ENCODE measurements around the gene COL4A4. TPM values are rescaled to one million over a fixed set of nuclear protein-coding genes. Genes with fewer than 3 reads are reported as not detected.
A peak's percentile ranks its signal among the peaks of the same experiment; 100 is the strongest.

The COL4A4 gene
- total and polyA plus RNA-seq, 2 of the 4 experiments (the other 2 are of a cell fraction) = 0.02 TPM; not detected in 1

GRCh38 chr2:227033471-227034148, 130.4 kb downstream of the COL4A4 start:
- H2BK120ac ChIP-seq (ENCODE audit: low read depth, low read length) = no peak overlapping the region
- intact Hi-C loops (cut with micrococcal nuclease) (loop anchor here (5.0 kb wide), 1 partner anchor 74 kb away; no protein-coding TSS in a partner anchor), in situ Hi-C loops (cut with MboI; ENCODE audit: low sequenced_read_pairs) (no loop called here), dilution Hi-C loops (cut with HindIII; ENCODE audit: low sequenced_read_pairs, unreplicated experiment) (no loop called here)
- DNase-seq (peak; percentile 32), ATAC-seq (ENCODE audit: low read depth) (peak; percentile 91)
- no peak overlapping the region for H4K5ac ChIP-seq (ENCODE audit: low read depth, low read length)
- no peak overlapping the region for H3K56ac ChIP-seq (ENCODE audit: extremely low read depth, insufficient read depth, low read length)
- H3K18ac ChIP-seq (ENCODE audit: low read depth, low read length) = no peak overlapping the region
- H4K8ac ChIP-seq (ENCODE audit: low read depth in 2 of 2, low read length in 2 of 2) = no peak overlapping the region
- H3K9me3 ChIP-seq (ENCODE audit: control insufficient read depth, insufficient read depth, low read length) = no peaks in the 10 kb centered on the region
- H3K9me1 ChIP-seq (ENCODE audit: insufficient read depth, low read length) = no peaks in the 10 kb centered on the region
- no peak overlapping the region for H2BK15ac ChIP-seq (ENCODE audit: low read depth, low read length)
- H3K4me1 ChIP-seq (ENCODE audit: control insufficient read depth, insufficient read depth, low read length) = no peaks in the 10 kb centered on the region
- no peak overlapping the region for H2BK5ac ChIP-seq (ENCODE audit: low read depth, low read length, poor library complexity, severe bottlenecking)
- H3K14ac ChIP-seq (replicated peaks; ENCODE audit: low read depth, low read length) = no peak overlapping the region
- 95% methylated on average over 5 of the region's 16 CpGs; no CpG with 5 or more reads in 1 of the 2 experiments for WGBS, 2 experiments (ENCODE audit: extremely low coverage in 2 of 2, insufficient read length in 1 of 2)
- no peak overlapping the region for H3K4me3 ChIP-seq (ENCODE audit: insufficient read depth, low read depth, low read length)
- ChIA-PET CTCF (interaction anchor here (1.2 to 2.2 kb wide), 3 partner anchors 9 to 16 kb away, joined by 4 to 10 read pairs (median 6); no protein-coding TSS in a partner anchor), POLR2A (ENCODE audit: unreplicated experiment) (interaction anchor here (0.6 kb wide), 1 partner anchor 88 kb away, joined by 3 read pairs; no protein-coding TSS in a partner anchor)
- H2BK20ac ChIP-seq (ENCODE audit: low read depth, low read length) = no peak overlapping the region
- peak; percentile 49 for TF ChIP-seq CTCF (conservative IDR thresholded peaks at IDR 0.05; ENCODE audit: low read depth, low read length)
- no peak for TF ChIP-seq RCOR1 (IDR thresholded peaks at IDR 0.05; ENCODE audit: insufficient replicate concordance, low read length)
- TF ChIP-seq RAD21 (IDR thresholded peaks at IDR 0.05; ENCODE audit: low read length) = 0 out of 2 replicates have a peak, but pooled peaks have one; percentile 16
- no peak overlapping the region for H4K91ac ChIP-seq (ENCODE audit: insufficient read depth, low read depth, low read length)
- no TSS peak for BruUV-seq (replicated peaks)
- H2AK5ac ChIP-seq (ENCODE audit: low read depth, low read length) = no peak overlapping the region
- peak overlapping the region; percentile 17 for H2AFZ ChIP-seq (replicated peaks; ENCODE audit: low read length, poor library complexity)
- no peak overlapping the region for H3K23ac ChIP-seq (ENCODE audit: low read depth, low read length)
- H3K4ac ChIP-seq (ENCODE audit: low read depth, low read length) = no peak overlapping the region
- H3K79me1 ChIP-seq (ENCODE audit: low read depth in 1 of 2, low read length in 2 of 2) = no peaks in the 10 kb centered on the region
- no peaks in the 10 kb centered on the region for H3K36me3 ChIP-seq (ENCODE audit: control insufficient read depth, insufficient read depth, low read length)
- H3K9ac ChIP-seq (ENCODE audit: low read depth, low read length) = no peak overlapping the region
- no peak overlapping the region for H3K4me2 ChIP-seq (ENCODE audit: low read depth, low read length)
- no peak overlapping the region for H3K27ac ChIP-seq (ENCODE audit: insufficient read depth, low read length)
- H2AK9ac ChIP-seq (replicated peaks; ENCODE audit: low read depth, low read length, poor library complexity) = no peak overlapping the region
- H3K27me3 ChIP-seq (ENCODE audit: control insufficient read depth, insufficient read depth, low read length) = peaks cover 7% of the 10 kb centered on the region
- no peaks in the 10 kb centered on the region for H4K20me1 ChIP-seq (ENCODE audit: insufficient read depth, low read length)
